Measurements from ENCODE around the gene UCHL1.

Gene UCHL1

GRCh38 chr4:41256740-41257256, at the start of gene UCHL1:
TSS of gene UCHL1 (plus strand) at chr4:41256928. CDS start at chr4:41256977, 49 bp downstream.
- peak; percentile 87 for DNase-seq (ENCODE audit: low spot score)

- no peak for DNase-seq (ENCODE audit: low spot score)
Observed at GRCh38 chr4:41207291-41207831, 49.4 kb upstream of the UCHL1 start.

DNA sequence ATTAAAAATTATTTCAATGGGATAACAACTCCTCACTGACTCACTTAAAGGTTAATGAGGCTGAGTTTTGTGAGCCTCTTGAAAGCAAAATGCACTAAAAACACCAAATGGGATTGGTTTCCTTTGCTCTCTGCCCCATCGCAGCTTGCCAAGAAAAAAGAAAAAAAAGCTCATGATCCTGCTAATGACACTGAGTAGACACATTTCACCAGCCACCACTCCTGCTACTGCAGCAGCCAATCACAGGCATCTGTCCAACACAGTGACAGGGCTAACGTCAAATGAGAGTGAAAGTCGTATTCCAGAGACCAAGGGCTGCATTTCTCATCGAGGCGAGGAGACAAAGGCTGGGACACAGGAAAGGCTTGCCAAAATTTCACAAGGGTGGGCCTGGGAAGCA, 47.5 kb upstream of the UCHL1 start:
- DNase-seq (ENCODE audit: low spot score), result no peak

- no peak for DNase-seq (ENCODE audit: low spot score)
Observed at GRCh38 chr4:41209901-41210300, 46.8 kb upstream of the UCHL1 start.

DNA sequence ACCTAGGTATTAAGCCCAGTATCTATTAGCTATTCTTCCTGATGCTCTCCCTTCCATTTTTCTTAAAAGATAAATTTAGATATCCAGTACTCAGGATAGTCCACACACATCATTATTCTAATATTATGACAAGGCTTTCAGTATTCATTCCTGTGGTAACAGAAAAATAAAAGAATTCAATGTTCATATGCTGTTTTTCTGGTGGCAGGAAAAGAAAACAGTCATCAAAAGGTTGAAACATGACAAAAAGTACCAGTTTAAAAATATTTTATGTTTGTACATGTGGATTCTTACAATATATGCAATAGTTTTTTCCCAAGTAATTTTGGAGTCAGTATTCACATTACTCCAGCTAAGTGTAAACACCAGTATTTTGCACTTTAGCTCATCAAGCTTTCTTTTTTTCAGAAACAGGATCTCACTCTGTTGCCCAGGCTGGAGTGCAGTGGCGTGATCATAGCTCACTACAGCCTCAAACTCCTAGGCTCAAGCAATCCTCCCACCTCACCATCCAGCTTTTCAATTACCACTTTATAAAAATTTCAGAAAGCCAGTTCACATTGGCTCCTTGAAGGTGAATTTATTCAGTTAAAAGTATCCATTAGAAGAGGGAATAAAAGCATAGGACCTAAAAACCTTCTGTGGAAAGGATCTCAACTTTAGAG, 44.6 kb upstream of the UCHL1 start:
- no peak for DNase-seq (ENCODE audit: low spot score)

DNA sequence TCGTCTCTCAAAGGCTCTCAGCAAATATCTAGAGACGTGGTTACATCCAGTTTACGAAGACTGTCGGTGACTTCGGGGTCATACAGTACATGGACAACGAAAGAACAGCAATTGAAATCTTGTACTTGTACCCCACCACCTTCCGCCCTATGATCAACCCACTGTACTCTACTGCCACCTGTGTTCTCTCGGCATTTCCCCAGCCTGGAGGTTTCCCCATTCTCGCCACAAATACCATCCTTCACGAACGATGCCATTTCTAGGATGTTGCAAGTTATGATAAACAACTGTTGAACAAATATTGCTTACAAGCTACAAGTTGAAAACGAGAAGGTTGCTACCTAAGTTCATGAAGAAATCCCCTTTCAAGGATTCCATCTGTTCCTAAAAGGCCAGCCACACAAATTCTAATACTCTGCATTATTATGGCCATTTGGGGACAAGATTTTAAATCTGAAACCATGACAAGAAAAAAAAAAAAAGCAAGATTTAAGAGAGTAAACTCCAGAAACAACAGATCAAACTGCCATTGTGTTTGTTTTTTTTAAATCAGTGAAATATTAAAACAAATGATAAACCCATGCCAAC, 44.0 kb upstream of the UCHL1 start:
- DNase-seq (ENCODE audit: low spot score), result peak; percentile 50

GRCh38 chr4:41213625-41214135, 43.0 kb upstream of the UCHL1 start:
- DNase-seq (ENCODE audit: low spot score), result no peak

GRCh38 chr4:41214136-41214824, 42.4 kb upstream of the UCHL1 start, which contains the start of gene APBB2:
TSS of gene APBB2 (minus strand) at chr4:41214542. CDS start at chr4:41033254, 181,288 bp downstream.
- peak; percentile 98 for DNase-seq (ENCODE audit: low spot score)

DNA sequence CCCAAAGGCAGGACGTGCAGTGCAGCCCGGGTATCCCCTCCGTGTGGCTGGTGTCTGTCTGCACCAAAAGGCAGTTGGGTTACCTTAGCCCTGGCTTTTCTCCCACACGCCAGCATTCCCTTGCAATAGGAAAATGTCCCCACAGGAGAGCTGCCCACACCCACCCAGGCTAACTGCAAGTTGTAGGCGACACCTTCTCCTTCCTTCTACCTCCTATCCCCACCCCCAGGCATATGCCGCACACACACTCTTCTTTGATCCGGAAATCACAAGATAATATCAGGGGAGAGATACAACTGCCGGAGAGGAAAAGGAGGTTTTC, 41.9 kb upstream of the UCHL1 start:
- DNase-seq (ENCODE audit: low spot score), result no peak

DNA sequence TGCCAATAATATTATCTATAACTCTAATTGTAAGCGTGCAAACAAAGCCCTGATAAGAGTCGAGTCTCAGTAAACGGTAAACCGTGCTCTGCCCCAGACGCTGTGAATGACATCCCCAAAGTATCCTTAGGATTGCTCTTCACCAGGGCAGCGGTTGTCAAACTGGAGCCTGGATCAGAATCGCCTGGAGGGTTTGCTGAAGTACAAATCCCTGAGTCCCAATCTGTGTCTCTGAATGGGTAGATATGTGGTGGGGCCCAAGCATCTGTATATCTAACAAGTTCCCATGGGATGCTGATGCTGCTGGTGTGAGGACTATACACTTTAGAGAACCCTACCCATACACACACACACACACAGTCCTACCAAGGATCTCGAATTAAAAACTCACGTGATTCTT, 41.6 kb upstream of the UCHL1 start:
- DNase-seq (ENCODE audit: low spot score), result no peak

DNA sequence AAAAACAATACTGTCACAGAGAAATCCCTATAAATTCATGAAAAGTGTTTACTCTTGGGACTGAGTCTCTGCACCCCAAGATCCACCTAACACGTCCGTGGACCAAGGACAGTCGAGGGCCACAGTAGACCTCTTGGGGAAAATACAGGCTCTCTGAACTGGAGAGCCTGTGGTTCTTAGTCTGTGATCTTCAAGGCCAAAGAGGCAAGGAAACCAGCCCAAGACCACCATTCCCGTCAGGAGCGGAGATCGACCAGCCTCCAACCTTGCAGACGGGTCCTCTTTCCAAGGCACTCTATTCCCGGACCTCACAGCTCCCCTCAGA, 40.8 kb upstream of the UCHL1 start:
- no peak for DNase-seq (ENCODE audit: low spot score)

DNA sequence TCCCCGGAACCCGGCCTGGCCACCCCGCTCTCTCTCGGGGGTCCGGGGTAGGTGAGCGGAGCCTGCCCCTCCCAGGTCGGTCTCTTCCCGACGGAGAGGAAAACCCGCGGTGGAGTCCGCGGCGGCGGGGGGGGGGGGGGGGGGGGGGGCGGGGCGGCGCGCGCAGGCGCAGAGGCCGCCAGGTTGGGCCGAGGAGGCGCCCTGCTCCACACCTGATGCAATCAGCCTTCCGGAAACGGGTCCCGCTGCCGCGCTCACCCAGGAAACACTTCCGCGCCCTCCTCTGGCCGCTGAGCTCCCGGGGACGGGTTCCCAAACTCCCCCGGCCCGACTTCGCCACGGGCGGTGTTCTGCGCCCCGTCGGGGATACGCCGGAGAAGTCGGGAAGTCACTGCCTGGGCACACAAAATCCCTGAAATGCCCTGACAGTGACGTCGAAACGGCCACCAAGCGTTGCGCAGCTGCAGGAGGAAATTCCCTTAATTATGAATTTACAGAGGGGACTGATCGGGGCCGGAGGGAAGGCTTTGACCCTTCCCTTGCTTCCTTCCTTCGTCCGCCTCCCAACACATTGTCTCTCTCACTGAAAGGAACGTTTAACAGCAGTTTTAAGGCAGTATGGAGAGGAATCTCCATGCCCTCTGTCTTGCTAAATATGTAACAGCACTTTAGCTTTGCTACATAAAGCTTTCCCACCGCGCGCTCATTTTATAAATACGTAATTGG, 40.3 kb upstream of the UCHL1 start:
- peak; percentile 89 for DNase-seq (ENCODE audit: low spot score)

DNA sequence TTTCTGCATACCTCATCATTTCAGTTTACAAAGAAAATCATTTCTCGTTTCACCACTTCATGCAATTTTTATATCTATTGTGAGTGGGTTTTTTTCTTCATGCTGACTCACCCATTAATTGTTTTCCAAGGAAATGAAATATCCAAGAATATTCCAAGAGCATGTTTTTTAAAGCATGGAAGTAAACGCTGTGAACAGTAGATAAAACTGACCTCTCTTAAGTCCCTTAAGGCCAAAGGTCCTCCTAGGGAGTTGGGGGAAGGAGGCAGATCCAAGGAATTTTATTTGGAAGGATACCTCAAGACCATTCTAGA, 39.8 kb upstream of the UCHL1 start:
- DNase-seq (ENCODE audit: low spot score), result no peak

GRCh38 chr4:41217374-41217773, 39.4 kb upstream of the UCHL1 start:
- DNase-seq (ENCODE audit: low spot score), result no peak

DNA sequence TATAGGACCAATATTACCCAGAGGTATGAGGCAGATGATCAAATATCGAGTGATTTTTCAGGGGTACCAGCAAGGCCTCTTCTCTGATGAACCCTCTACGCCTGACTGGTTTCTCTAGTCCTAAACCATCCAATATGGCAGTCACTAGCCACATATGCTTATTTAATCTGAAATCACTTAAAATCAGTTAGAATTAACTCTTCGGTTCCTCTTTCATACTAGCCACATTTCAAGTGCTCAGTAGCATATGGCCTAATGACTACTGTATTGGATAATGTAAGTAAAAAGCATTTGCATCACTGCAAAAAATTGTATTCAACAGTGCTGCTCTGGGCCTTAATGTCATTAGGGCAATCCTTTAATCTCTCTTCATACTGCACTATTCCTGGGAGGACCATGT, 38.0 kb upstream of the UCHL1 start:
- no peak for DNase-seq (ENCODE audit: low spot score)

- DNase-seq (ENCODE audit: low spot score), result no peak
Observed at GRCh38 chr4:41219421-41219950, 37.2 kb upstream of the UCHL1 start.

DNA sequence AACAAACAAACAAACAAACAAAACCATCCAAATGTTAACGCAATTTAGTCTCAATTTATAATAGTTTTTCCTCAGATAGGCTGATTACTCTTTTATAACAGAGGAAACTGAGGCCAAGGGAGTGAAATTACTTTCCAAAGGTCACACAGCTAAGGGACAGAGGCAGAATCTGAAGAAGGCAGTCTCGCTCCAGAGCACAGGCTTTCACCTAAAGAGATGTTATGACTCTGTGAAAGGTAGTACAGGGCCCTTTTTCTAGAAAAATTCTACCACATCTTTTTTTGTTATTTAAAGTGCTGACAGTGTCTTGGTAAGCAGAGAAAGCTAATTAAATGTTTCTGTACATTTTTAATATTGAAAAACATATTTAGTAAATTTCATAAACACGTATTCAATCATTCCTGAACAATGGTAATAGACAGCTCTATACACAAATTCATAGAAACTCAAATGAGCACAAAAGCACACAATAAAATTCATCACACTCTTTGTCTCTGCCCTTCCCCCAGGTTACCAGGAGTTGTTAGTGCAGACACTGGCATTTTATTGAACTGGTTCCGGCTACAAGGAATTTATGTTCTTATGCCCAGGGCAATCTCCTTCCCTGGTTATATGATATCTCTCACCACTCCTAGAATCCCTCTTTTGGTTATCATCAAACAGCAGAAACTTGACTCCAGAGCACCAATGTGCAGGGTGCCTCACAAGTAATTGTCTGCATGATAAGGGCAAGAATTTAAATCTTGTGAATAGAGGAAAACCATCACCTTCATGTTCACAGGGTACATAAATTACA, 34.7 kb upstream of the UCHL1 start:
- DNase-seq (ENCODE audit: low spot score), result no peak

- DNase-seq (ENCODE audit: low spot score), result no peak
Observed at GRCh38 chr4:41227902-41228301, 28.8 kb upstream of the UCHL1 start.

GRCh38 chr4:41232406-41232805, 24.3 kb upstream of the UCHL1 start:
- no peak for DNase-seq (ENCODE audit: low spot score)

DNA sequence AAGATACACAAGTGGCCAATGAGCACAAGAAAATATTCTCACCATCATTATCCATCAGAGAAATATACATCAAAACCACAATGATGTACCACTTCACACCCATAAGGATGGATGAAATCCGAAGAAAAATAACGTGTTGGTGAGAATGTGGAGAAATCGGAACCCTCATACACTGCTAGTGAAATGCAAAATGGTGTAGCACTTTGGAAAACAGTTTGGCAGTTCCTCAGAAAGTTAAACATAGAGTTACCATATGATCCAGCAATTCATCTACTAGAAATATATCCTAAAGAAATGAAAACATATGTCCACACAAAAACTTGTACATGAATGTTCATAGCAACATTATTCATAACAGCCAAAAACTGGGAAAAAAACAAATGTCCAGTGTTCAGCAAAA, 23.9 kb upstream of the UCHL1 start:
- no peak for DNase-seq (ENCODE audit: low spot score)

DNA sequence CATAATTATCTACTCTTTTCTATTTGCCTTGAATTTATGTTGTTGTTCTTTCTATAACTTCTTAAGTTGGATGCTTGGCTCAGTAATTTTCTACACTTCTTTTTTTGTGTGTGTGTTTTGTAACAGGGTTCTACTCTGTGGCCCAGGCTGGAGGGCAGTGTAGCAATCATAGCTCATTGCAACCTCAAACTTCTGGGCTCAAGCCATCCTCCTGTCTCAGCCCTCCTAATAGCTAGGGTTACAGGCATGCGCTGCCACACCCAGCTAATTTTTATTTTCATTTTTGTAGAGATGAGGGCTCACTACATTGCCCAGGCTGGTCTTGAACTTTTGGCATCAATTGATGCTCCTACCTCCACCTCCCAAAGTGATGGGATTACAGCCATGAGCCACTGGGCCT, 20.7 kb upstream of the UCHL1 start:
- no peak for DNase-seq (ENCODE audit: low spot score)

Data from iPS-NIHi11 (cell line).